GM19193 (cell line): ENCODE measurements around the gene ZNF581.

Experiments
- POLR2A ChIP-seq: IDR thresholded peaks from 4 replicates; pipeline ENCODE4 v1.6.1; 2011; ENCODE audit not compliant: insufficient read depth, insufficient read length; ENCODE audit errors: extremely low read depth

The ZNF581 gene

DNA sequence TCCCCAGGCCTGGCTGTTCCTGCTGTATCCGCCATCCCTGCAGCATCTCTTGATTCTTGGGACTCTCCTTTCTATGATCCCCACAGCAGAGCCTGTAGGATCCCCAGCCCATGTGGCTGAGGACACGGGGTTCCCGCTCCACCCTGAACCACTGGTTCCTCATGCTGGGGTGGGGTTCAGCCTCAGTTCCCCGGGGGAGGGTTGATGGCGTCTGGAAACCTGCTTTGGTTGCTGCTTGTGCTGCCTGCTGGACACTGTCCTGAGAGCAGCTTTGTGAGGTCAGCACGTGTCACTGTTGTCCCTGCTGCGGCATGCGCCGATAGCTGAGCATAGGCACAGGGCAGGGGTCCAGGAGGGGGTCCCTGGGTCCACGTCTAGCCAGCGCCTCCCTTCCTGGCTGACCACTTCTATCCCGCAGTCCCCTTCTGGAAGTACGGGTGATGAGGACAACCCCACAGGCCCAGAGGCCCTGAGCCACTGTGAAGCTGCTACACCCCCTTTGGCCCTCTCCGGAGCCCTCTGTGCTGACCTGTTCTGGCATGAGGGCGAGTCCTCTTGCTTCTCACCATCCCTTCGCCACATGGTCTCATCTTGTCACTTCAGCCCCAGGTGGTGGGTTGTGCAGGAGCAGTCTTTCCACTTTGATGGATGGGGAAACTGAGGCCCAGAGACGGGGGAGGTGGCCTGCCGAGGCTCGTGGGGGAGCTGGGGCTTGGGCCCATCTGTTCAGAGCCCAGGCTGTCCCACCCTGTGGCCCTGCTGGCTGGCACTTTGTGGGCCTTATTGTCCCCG is 37.1 kb downstream of the ZNF581 start:
- no peak for TF ChIP-seq POLR2A

DNA sequence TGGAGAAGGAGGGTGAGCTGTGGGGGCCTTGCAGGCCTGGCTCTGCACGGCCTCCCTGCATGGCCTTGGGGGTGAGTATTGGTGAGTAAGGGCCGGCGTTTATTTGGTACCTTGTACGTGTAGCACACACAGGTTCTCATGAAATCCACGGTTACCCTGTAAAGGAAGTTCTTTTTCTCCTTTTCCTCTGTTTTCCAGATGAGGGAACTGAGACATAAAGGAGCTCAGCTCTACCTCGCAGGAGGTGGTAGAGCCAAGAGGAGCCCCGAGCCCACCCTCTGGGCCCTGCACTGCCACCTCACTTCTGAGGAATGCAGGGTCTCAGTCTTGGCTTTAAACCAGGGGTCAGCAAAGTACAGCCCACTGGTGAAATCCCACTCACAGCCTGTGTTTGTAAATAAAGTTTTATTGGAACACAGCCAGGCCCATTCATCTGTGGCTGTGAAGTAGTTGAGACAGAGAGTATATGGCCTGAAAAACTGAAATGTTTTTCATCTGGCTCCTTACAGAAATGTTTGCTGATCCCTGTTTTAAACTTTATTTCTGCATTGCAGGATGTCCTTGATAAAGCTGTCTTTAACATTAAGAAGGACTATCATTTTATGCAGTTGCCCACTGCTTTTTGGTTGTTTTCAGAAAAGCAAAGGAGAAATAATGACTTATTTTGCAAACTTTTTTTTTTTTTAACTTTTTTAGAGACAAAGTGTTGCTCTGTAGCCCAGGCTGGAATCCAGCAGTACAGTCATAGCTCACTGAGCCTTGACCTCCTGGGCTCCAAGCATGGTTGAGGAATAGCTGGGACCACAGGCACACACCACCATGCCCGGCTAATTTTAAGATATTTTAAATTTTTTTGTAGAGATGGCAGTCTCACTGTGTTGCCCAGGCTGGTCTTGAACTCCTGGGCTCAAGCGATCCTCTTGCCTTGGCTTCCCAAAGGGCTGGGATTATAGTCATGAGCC is 38.0 kb downstream of the ZNF581 start:
- TF ChIP-seq POLR2A, result no peak

DNA sequence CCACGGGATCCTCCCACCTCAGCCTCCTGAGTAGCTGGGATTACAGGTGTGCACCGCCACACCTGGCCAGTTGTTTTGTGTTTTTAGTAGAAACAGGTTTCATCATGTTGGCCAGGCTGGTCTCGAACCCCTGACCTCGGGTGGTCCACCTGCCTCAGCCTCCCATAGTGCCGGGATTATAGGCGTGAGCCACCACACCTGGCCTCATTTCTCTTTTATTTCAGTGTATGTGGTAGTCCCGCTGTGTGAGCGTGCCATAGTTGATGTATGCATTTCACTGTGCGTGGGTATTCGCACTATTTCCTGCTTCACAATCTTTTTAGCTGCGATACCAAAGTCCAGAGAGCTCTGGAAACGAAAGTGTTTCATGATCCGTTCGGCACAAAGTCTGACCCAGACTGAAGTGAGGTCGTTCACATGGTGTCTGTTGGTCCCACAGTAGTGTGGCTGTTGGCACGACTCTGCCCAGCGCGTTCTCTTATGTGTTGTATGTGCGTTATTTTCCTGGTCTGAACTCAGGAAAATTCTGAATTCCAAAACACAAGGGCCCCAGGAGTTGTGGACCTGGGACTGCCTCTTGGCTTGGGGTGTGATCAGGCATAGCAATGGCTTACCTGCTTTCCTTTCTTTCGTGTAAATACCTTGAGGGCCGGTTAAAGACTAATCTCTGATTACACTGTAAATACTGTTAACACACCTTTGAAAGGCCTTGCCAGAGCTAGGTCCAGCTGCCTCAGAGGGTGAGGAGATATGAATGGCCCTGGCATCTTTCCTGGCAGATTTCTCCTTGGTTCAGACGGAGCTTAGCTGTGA is 40.2 kb downstream of the ZNF581 start:
- TF ChIP-seq POLR2A, result no peak

DNA sequence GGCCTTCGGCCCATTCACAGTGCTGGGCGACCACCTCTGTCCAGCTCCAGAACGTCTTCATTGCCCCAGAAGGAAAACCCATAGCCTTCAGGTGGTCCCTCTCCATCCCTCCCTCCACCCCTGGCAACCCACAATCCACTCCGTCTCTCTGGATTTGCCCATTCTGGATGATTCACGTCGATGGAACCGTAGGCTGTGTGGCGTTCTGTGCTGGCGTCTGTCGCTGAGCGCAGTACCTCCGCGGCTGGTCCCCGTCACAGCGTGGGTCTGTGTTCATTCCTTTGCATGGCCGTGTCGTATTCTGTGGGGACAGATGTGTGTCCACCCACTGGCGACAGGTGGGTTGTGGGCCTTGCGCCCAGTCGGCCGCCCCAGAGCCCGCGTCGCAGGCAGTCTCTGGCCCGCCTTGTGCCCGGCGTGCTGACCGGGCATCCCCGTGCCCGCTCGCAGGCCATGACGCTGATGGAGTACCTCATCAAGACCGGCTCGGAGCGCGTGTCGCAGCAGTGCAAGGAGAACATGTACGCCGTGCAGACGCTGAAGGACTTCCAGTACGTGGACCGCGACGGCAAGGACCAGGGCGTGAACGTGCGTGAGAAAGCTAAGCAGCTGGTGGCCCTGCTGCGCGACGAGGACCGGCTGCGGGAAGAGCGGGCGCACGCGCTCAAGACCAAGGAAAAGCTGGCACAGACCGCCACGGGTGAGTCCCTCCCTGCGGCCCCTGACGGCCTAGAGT is 41.7 kb downstream of the ZNF581 start:
- TF ChIP-seq POLR2A, result no peak

DNA sequence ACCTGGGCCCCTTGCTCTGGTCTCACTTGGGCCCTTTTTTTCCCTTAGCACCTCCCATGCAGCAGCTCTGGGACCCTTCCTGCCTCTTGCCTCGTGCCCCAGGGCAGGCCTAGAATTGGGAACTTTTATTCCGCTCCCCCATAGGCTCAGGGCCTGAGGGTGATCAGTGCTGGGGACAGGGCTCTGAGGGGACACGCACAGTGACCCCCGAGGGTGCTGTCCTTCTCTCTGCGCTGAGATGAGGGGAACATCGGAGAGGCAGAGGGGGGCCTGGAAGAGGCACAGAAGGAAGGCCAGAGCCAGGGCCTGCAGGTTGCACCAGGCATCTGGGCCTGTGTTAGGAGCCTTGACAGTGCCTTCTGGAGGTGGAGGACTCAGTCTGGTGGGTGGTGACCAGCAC is 42.3 kb downstream of the ZNF581 start:
- no peak for TF ChIP-seq POLR2A

DNA sequence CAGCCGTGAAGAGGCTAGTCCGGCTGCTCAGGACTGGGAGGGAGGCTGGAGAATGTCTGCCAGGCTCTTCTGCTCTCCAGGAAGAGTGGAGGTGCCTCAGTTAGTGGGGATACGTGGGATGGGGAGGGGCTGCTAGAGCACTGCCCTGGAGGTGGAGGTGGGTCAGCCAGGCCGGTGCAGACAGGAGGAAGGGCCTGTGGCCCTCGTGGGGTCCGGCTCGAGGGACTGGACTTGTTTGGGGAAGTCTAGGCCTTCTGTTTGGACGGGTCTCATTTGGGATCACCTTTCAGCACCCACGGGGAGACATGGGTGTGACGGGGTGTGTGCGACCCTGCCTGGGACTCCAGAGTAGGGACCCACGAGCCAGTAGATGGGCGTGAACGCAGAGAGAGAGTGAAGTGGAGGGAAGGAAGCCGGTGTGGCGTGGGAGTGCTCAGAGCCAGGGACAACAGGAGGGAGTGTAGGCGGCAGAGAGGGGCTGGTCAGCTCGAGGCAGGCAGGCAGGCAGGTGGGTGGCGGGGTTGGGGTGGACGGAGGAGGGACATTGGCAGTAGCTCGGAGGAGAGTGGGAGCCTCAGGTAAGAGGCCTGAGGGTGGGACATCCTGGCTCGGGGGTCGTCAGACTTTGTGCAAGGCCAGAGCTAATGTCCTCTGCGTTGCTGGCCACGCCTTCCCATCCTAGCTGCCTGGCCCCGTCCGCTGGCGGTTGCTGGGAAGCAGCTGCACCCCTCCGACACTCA is 43.0 kb downstream of the ZNF581 start:
- TF ChIP-seq POLR2A, result no peak

DNA sequence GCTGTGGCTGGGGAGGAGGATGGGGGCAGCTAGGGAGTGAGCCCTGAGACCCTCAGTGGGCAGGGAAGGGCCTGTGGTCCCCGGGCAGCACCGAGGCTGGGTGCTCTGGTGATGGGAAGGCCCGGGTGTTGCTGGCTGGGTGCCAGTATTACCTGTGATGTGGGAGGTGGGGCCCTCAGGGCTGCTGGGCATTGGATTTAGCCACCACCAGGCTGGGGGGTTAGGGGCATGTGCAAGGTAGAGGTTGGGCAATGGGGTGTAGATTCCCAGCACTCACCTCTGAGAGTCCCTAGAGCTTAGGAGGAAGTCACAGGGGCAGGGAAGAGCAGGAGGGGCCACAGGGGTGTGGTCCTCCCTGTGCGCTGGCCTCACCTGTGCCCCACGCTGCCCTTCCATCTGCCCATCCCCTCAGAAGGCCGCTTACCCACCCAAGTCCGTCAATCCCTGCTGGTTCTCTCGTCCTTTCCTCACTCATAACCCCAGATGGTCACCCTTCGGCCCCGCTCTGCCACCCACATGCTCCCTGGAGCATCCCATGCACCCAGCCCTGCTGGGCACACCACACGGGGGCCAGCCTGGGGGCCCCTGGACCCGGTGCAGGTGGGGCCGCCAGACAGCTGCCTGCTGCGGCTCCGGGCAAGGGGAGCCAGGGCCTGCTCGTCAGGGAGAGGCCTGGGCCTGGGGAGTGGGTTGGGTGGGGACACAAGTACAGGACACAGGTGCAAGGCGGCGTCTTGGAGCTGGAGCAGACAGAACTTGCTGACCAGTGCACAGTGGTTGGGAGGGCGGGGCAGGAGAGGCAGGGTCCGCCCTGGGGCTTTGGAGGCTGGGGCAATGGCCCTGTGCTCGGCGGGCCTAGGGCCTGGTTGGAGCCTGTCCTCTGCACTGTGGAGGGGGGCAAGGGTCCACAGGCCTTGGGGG is 44.1 kb downstream of the ZNF581 start:
- TF ChIP-seq POLR2A, result no peak

DNA sequence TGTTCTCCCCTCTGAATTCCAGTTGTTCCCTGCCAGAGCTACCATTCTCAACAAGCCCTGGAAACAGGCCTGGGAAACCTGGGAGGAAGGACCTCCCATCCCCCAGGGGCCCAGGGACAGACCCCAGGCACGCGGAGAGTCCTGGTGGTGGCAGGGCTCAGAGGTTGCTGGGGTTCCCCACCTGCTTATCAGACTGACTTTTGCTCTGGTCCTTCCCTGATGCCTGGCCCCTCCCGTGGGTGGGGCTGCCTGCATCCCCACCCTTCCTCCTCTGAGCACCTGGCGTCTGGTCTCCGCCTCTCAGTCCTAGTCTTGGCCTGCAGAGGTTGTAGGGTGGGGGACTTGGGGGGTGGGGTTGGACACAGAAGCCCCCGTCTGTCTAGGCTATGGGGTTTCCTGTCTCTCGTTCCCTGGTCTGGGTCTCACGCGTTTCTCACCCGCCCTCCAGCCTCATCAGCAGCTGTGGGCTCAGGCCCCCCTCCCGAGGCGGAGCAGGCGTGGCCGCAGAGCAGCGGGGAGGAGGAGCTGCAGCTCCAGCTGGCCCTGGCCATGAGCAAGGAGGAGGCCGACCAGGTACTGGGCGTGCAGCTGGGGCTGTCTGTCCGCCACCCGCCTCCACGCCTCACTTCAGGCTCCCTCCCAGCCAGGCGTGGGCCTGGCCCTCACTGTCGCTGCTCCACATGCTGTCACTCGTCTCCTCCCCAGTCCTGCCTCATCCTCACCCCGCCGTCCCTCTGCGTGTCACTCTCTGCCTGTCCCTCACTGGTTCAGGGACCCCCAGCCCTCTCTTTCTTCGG is 45.2 kb downstream of the ZNF581 start:
- no peak for TF ChIP-seq POLR2A

DNA sequence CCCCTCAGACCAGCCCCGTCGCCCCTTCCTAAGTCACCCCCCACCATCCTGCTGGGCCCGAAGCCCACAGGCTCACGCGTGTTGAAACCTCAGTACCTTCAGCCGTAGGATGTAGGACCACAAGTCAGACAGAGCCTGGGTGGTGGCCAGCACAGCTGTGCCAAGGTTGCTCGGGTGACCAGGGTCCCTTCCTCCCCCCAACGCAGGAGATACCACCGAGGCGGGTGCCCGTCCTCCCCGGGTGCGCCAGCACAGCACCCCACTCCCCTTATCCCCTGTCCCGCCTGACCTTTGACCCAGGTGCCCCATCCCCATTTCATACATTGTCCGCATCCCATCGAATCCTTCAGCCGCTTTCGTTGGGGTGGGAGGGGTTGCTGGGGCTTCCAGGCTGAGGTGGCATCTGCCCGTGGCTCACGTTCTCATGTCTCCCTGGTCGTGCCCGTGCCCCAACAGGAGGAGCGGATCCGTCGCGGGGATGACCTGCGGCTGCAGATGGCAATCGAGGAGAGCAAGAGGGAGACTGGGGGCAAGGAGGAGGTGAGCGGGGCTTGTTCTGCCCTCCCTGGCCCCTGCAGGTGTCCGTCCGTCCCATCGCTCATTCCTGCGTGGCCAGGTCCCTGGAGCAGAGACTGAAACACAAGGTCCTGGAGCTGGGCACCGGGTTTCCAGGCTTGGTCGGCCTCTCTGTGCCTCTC is 46.1 kb downstream of the ZNF581 start:
- no peak for TF ChIP-seq POLR2A

DNA sequence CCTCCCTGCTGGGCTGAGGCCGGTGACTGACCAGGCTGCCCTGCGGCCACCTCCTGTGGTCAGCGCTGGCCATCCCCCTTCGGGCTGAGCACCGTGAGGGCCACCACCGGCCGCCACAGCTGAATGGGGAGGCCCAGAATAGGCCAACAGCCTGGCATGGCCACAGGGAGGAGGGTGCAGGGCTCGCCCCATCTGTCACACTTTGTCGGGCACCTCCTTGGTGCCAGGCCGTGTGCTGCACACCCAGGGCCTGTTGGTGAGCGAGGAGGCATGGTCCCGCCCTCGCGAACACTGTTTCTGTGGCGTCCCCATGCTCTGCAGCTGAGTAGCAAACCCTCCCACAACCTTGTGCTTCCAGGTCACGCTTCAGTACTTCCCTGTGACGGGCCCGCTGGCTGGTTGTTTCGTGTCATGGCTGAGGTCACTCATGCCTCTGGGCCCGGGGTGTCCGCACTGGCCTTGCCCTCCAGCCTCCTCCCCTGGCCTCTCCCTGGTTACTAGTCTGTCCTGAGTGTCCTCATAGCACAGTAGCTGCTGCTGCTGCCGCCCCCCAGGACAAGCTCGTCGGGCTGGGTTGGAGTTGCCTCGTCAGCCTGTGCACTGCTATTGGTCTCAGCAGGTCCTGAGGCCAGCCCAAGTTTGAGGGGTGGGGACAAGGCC is 46.8 kb downstream of the ZNF581 start:
- no peak for TF ChIP-seq POLR2A

DNA sequence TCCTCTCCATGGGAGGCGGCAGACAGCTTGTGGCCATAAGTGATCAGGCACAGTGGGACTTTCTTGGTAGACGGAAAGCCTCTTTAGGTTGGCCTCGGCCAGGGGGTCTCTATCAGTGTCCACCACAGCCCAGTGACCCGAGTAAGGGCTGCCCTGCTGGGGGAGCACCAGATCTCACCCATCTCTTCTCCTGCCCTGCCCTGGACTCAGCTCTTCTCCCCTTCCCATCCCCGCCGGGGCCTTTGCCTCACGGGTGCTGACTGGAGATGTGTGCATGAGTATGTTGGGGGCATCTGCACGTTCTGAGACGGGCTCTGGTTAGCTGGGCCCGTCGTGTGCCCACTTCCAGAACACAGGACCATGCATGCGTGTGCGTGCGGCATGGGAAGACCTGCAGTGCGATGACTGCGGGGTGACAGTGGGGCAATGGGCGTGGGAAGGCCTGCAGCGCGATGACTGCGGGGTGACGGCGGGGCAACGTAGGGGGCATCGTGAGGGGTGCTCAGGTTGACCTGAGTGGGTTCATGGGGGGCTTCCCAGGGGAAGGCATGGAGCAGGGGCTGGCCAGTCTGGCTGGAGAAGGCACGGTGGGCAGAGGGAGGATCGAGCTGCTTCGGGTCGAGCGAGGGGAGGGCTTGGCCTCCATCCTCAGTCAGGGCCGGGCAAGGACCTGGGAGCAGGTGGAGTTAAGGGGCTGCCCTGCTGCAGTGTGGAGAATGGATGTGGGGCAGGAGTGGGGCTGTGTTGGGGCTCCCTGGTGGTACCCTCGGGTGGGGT is 47.5 kb downstream of the ZNF581 start:
- TF ChIP-seq POLR2A, result no peak
